Sigmoid colon (tissue), 7 donors: Measurements from ENCODE around the gene CTNNA2. TPM values are rescaled to one million over a fixed set of nuclear protein-coding genes. Genes with fewer than 3 reads are reported as not detected.

Source experiments
- DNase-seq: peaks from one replicate; pipeline ENCODE4 v3.0.0-alpha.2; 2019
- H3K27ac ChIP-seq, 4 donors: fragments of 200-600 bp; sonication (generic); one replicate each; pipeline ENCODE4 v1.5.1; 2016 to 2019; ENCODE audit warnings: mild to moderate bottlenecking in 1 of 4
- H3K27me3 ChIP-seq, 3 donors: fragments of 200-600 bp; sonication (generic); one replicate each; pipeline ENCODE4 v1.5.1; 2019; ENCODE audit warnings: mild to moderate bottlenecking in 1 of 3
- H3K36me3 ChIP-seq, 4 donors: fragments of 200-600 bp; sonication (generic); one replicate each; pipeline ENCODE4 v1.5.1; 2016 to 2019
- H3K4me1 ChIP-seq, 4 donors: fragments of 200-600 bp; sonication (generic); one replicate each; pipeline ENCODE4 v1.5.1; 2017 to 2019
- H3K4me3 ChIP-seq, 4 donors: fragments of 200-600 bp; sonication (generic); one replicate each; pipeline ENCODE4 v1.5.1; 2017 to 2019; ENCODE audit warnings: mild to moderate bottlenecking in 2 of 4, moderate library complexity in 1 of 4
- H3K9me3 ChIP-seq, 4 donors: fragments of 200-600 bp in 3 of 4; sonication (generic) in 3 of 4; one replicate each; pipeline versions ENCODE4 v1.5.1 to v1.6.1; 2013 to 2019
- EP300 ChIP-seq, 4 donors: sonication (generic); formaldehyde crosslinking; IDR thresholded peaks; one replicate each; pipeline ENCODE4 v1.6.1; 2017; ENCODE audit warnings: antibody characterized with exemption in 4 of 4
- POLR2A ChIP-seq, 2 donors: fragments of 450-650 bp; IDR thresholded peaks; one replicate each; pipeline ENCODE4 v1.6.1; 2016; ENCODE audit warnings: antibody characterized with exemption in 2 of 2, mild to moderate bottlenecking in 2 of 2, moderate library complexity in 2 of 2
- POLR2AphosphoS5 ChIP-seq, 4 donors: sonication (generic); formaldehyde crosslinking; IDR thresholded peaks; one replicate each; pipeline ENCODE4 v1.6.1; 2017; ENCODE audit warnings: antibody characterized with exemption in 4 of 4
- WGBS, 2 donors: extraction: QIAGEN DNeasy Blood & Tissue Kit; methylation state at CpG; one replicate each; pipeline ENCODE4 v1.1.7; 2013; 5-methylcytosine and 5-hydroxymethylcytosine counted together
- intact Hi-C: fragments of 100-400 bp; cut with DNase I; formaldehyde crosslinking; loops from one replicate; pipeline ENCODE4 v1.15.1; 2023
- polyA plus RNA-seq, 3 donors: library from polyadenylated mRNA; stranded (reverse); fragments of 200-250 nt; gene quantifications; one replicate each; pipeline ENCODE4 v1.2.3, GENCODE V29; 2013
- total RNA-seq, 4 donors: library from RNA; depleted of rRNA; stranded (reverse); fragments of >200 nt; gene quantifications; one replicate each; pipeline ENCODE4 v1.1.0, GENCODE V29; 2016
- TF ChIP-seq, protein P1 (sequence below), 4 experiments: fragments of 450-650 bp in 3 of 4; fragments of 200-600 bp in 1 of 4; IDR thresholded peaks; one replicate each; pipeline ENCODE4 v1.5.1; 2016 to 2019; ENCODE audit warnings: antibody characterized with exemption in 4 of 4, mild to moderate bottlenecking in 3 of 4, moderate library complexity in 2 of 4
- donor health status: healthy with polysubstance abuse.
- donor health status: Bipolar disorder and iron deficiency.
- donor health status: healthy.

The CTNNA2 gene
- total and polyA plus RNA-seq, 7 donors: 1.4 to 8.6 (median 3.8) TPM; not detected in 2

DNA sequence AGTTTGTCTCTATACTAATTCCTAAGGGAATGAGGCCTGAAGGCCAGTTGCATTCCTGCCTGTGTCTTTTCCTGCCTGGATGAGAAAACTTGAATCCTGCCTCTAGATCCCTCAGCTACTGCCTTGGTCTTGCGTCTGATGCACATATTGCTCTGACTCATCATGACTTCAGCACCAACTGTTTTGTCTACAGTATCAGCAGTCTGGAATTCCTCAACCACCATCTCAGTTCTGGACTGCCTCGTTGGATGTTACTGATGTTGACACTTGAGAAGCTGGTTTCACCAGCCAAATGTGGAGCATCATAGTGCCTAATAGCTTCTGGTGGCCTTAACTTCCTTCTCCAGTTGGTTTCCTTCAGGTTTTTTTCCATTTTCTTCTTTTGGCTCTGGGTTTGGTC lies 211.0 kb downstream of the CTNNA2 start:
- no peaks in the 10 kb centered on the region for H3K4me1 ChIP-seq
- TF ChIP-seq POLR2AphosphoS5 (IDR thresholded peaks at IDR 0.05) (no peak), POLR2A (IDR thresholded peaks at IDR 0.05) (no peak)
- no peak overlapping the region for H3K27ac ChIP-seq
- H3K36me3 ChIP-seq: no peaks in the 10 kb centered on the region
- H3K27me3 ChIP-seq: no peaks in the 10 kb centered on the region
- H3K4me3 ChIP-seq: no peak overlapping the region
- intact Hi-C loops: no loop called here
- DNase-seq: no peak
- no peaks in the 10 kb centered on the region for H3K9me3 ChIP-seq
- WGBS, 2 donors: 76 to 83% methylated on average over 2 of the region's 2 CpGs

DNA sequence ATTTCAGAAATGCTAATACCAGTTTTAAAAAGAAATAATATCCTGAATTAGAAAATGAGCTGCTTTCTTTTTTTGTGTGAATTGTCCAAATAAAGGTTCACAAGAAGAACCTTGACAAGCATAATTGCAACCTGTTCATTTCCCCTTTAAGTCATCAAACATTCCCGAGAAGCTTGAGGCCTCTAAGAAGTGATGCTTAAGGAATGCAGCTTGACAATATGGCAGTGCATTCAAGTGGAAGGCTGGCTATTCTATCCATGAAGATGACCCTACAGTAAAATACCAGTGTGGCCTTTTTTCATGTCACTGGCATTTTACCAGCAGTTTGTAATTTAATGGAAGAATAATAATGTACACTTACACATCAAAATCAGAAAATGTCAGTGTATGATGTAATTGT lies 216.7 kb downstream of the CTNNA2 start:
- Histone ChIP-seq H3K4me1 (no peaks in the 10 kb centered on the region), H3K27me3 (no peaks in the 10 kb centered on the region), H3K27ac (no peak overlapping the region), H3K36me3 (no peaks in the 10 kb centered on the region), H3K9me3 (no peaks in the 10 kb centered on the region), H3K4me3 (no peak overlapping the region)
- intact Hi-C loops: no loop called here
- TF ChIP-seq, protein P1, sequence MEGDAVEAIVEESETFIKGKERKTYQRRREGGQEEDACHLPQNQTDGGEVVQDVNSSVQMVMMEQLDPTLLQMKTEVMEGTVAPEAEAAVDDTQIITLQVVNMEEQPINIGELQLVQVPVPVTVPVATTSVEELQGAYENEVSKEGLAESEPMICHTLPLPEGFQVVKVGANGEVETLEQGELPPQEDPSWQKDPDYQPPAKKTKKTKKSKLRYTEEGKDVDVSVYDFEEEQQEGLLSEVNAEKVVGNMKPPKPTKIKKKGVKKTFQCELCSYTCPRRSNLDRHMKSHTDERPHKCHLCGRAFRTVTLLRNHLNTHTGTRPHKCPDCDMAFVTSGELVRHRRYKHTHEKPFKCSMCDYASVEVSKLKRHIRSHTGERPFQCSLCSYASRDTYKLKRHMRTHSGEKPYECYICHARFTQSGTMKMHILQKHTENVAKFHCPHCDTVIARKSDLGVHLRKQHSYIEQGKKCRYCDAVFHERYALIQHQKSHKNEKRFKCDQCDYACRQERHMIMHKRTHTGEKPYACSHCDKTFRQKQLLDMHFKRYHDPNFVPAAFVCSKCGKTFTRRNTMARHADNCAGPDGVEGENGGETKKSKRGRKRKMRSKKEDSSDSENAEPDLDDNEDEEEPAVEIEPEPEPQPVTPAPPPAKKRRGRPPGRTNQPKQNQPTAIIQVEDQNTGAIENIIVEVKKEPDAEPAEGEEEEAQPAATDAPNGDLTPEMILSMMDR (IDR thresholded peaks at IDR 0.05): no peak
- no peak for TF ChIP-seq POLR2AphosphoS5 (IDR thresholded peaks at IDR 0.05)
- no peak for TF ChIP-seq EP300 (IDR thresholded peaks at IDR 0.05)
- TF ChIP-seq POLR2A (IDR thresholded peaks at IDR 0.05): no peak
- WGBS, 2 donors: 78 to 84% methylated on average over 1 of the region's 1 CpG
- no peak for DNase-seq

DNA sequence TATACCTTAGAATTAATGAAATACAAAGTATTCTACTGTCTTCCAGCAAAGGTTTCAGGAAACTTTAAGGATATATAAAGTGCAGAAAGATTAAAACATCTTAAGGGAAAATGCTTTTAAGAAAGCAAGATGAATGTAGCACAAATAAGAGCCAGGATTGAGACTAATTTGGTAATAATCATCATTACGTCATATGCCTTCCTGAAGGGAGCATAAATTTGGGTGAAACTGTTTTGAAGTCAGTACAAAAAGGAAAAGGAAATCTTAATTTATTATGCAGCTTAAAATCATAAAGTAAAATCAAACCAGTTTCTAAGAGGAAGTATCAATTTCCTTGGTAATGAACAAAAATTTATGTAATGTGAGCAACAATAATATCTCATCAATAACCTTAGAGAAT lies 221.7 kb downstream of the CTNNA2 start:
- Histone ChIP-seq H3K4me3 (no peak overlapping the region), H3K36me3 (no peaks in the 10 kb centered on the region), H3K27ac (no peak overlapping the region), H3K4me1 (no peaks in the 10 kb centered on the region), H3K9me3 (no peaks in the 10 kb centered on the region), H3K27me3 (no peaks in the 10 kb centered on the region)
- 74 to 85% methylated on average over 1 of the region's 1 CpG for WGBS, 2 donors
- TF ChIP-seq POLR2A (IDR thresholded peaks at IDR 0.05) (no peak), EP300 (IDR thresholded peaks at IDR 0.05) (no peak), POLR2AphosphoS5 (IDR thresholded peaks at IDR 0.05) (no peak)
- TF ChIP-seq, protein P1 (IDR thresholded peaks at IDR 0.05): no peak
- intact Hi-C loops: no loop called here
- DNase-seq: no peak

DNA sequence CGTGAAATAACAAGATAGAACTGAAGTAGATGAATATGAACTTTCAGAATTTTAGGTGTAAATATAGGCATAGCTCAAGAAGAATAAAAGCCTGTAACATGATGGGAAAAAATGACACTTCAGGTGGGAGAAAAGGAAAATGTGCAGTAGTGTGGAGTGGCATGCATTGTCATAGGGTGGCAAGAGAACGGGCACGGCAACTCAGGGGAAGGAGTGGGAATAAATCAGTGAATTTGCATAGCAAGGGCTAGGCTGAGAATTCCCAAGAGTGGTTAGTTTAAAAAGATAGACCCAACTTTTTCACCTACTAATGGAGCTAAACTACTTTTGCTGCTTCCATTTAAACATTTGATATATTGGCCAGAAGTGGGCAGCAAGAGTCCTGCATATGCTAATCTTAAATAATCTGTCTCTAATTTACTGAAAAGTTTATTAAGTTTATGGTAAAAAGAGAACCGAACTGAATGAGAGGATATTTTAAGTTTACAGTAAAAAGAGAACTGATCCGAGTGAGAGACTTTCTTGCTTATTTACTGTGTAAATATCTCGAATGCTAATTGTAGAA lies 228.1 kb downstream of the CTNNA2 start:
- intact Hi-C loops: no loop called here
- TF ChIP-seq POLR2A (IDR thresholded peaks at IDR 0.05): no peak
- Histone ChIP-seq H3K4me1 (no peaks in the 10 kb centered on the region), H3K9me3 (no peaks in the 10 kb centered on the region), H3K27ac (no peak overlapping the region), H3K4me3 (no peak overlapping the region), H3K27me3 (no peaks in the 10 kb centered on the region), H3K36me3 (no peaks in the 10 kb centered on the region)
- no peak for DNase-seq
- WGBS, 2 donors: 84 to 90% methylated on average over 6 of the region's 6 CpGs

DNA sequence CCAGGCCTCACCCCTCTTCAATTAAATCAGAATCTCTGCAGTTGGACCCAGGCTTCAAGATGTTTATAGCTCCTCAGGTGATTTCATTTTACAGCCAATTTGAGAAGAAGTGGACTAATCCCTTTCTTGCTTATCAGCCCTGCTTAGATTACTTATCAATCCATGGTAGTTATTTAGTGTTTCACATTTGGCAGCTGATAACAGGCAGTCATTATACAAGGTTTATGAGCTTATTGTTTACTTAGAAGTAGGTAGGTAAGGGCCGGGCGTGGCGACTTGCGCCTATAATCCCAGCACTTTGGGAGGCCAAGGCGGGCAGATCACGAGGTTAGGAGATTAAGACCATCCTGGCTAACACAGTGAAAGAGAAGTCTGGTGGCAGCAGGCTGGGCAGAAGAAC lies 237.5 kb downstream of the CTNNA2 start:
- intact Hi-C loops: no loop called here
- TF ChIP-seq, protein P1 (IDR thresholded peaks at IDR 0.05): no peak
- TF ChIP-seq POLR2A (IDR thresholded peaks at IDR 0.05) (no peak), POLR2AphosphoS5 (IDR thresholded peaks at IDR 0.05) (no peak), EP300 (IDR thresholded peaks at IDR 0.05) (no peak)
- no peak for DNase-seq
- Histone ChIP-seq H3K27me3 (no peaks in the 10 kb centered on the region), H3K4me1 (no peaks in the 10 kb centered on the region), H3K9me3 (no peaks in the 10 kb centered on the region), H3K4me3 (no peak overlapping the region), H3K27ac (no peak overlapping the region), H3K36me3 (no peaks in the 10 kb centered on the region)
- WGBS, 2 donors: 18 to 66% methylated on average over 6 of the region's 6 CpGs

DNA sequence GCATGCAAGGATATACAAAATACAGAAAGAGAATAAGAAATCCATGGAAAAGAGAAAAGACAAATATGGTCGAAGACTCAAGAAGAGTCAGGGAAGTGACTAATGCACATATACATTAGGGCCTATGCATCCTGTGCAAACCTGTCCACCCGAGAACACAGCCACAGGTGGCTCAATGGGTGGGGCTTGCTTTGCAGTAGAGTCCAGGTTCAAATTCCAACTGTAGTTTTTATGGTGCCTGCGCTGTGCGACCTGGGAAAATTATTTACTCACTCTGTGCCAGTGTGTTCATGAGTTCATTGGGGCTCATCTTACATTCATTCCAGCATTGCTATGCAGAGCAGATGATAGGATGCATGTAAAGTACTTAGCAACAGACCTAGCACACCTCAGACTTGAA lies 244.7 kb downstream of the CTNNA2 start:
- H3K36me3 ChIP-seq: no peaks in the 10 kb centered on the region
- no peak for DNase-seq
- TF ChIP-seq, protein P1 (IDR thresholded peaks at IDR 0.05): no peak
- TF ChIP-seq EP300 (IDR thresholded peaks at IDR 0.05) (no peak), POLR2A (IDR thresholded peaks at IDR 0.05) (no peak), POLR2AphosphoS5 (IDR thresholded peaks at IDR 0.05) (no peak)
- 23 to 66% methylated on average over 4 of the region's 4 CpGs for WGBS, 2 donors
- H3K9me3 ChIP-seq: no peaks in the 10 kb centered on the region
- no peak overlapping the region for H3K27ac ChIP-seq
- H3K4me3 ChIP-seq: no peak overlapping the region
- no peaks in the 10 kb centered on the region for H3K4me1 ChIP-seq
- no peaks in the 10 kb centered on the region for H3K27me3 ChIP-seq
- intact Hi-C loops: no loop called here
